Measurements from ENCODE around the gene KIRREL3.

DNA sequence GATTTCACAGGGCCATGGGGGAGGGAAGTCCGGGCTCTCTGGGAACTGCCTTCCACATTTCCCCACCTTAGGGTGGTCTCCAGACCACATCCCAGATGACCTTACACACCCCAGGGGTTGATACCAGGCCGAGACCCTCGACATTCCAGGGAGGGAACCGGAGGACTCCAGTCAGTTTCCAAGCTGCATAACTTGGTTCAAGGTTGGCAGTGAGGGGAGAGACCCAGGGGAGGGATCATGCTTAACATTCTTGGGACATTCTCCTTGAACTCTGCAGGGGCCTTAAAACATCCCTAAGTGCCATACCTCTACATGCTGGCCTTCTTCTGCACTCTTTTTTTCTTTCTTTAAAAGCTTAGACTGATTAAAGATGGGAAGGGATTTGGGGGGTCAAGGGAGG lies 394.1 kb downstream of the KIRREL3 start:
- TF ChIP-seq EP300 (IDR thresholded peaks at IDR 0.05; ENCODE audit: low read depth) (no peak), POLR2A (IDR thresholded peaks at IDR 0.05) (no peak), POLR2AphosphoS5 (IDR thresholded peaks at IDR 0.05) (no peak)
- TF ChIP-seq, protein P1, sequence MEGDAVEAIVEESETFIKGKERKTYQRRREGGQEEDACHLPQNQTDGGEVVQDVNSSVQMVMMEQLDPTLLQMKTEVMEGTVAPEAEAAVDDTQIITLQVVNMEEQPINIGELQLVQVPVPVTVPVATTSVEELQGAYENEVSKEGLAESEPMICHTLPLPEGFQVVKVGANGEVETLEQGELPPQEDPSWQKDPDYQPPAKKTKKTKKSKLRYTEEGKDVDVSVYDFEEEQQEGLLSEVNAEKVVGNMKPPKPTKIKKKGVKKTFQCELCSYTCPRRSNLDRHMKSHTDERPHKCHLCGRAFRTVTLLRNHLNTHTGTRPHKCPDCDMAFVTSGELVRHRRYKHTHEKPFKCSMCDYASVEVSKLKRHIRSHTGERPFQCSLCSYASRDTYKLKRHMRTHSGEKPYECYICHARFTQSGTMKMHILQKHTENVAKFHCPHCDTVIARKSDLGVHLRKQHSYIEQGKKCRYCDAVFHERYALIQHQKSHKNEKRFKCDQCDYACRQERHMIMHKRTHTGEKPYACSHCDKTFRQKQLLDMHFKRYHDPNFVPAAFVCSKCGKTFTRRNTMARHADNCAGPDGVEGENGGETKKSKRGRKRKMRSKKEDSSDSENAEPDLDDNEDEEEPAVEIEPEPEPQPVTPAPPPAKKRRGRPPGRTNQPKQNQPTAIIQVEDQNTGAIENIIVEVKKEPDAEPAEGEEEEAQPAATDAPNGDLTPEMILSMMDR (IDR thresholded peaks at IDR 0.05), result no peak
